ENCODE measurements around the gene FOLR3. TPM values are rescaled to one million over a fixed set of nuclear protein-coding genes. Genes with fewer than 3 reads are reported as not detected.
"Not testable (repeated sequence)": the region's sequence is repeated elsewhere in the genome, so short reads cannot be mapped to it uniquely, and the experiment has no call there.

Gene FOLR3
- total RNA-seq, 1 donor from 2014 or later = not detected

DNA sequence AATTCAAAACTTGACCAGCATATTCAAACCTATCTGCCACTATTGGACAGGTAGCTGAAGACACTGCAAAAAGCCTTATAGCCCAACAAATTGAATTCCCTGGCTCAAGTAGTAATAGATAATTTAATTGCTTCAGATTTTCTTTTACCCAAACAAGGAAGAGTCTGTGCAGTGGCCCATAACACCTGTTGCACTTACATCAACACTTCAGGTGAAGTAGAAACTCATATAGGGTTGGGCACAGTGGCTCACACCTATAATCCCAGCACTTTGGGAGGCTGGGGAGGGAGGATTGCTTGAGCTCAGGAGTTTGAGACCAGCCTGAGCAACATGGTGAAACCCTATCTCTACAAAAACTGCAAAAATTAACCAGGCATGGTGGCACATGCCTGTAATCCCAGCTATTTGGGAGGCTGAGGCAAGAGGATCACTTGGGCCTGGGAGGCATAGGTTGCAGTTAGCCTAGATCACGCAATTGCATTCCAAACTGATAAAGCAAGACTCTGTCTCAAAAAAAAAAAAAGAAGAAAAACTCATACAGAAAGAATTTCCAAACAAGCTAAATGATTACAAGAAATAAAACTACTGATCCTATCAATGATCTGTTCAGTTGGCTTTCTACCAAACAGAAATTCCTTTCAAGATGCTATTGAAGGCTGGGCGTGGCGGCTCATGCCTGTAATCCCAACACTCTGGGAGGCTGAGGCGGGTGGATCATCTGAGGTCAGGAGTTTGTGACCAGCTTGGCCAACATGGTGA lies 9.5 kb downstream of the FOLR3 start:
- no peaks in the 10 kb centered on the region for H3K9me3 ChIP-seq (ENCODE audit: insufficient read depth, low read depth, low read length)
- H3K36me3 ChIP-seq (ENCODE audit: insufficient read depth, low read length) = no peaks in the 10 kb centered on the region
- Mint-ChIP-seq H3K4me3 (ENCODE audit: unreplicated experiment) (no peak overlapping the region), H3K9me3 (ENCODE audit: unreplicated experiment) (no peaks in the 10 kb centered on the region), H3K27ac (ENCODE audit: unreplicated experiment) (no peak overlapping the region), H3K36me3 (ENCODE audit: low read depth, unreplicated experiment) (no peaks in the 10 kb centered on the region), H3K27me3 (ENCODE audit: low read depth, unreplicated experiment) (no peaks in the 10 kb centered on the region), H3K4me1 (ENCODE audit: low read depth, unreplicated experiment) (peaks cover 15% of the 10 kb centered on the region)
- H3K4me3 ChIP-seq (ENCODE audit: insufficient read depth, low read depth, low read length) = no peak overlapping the region
- H3K79me2 ChIP-seq (ENCODE audit: insufficient read depth, low read length) = no peaks in the 10 kb centered on the region
- peak overlapping the region; percentile 28 for H3K9ac ChIP-seq (ENCODE audit: low read length)
- peak overlapping the region; percentile 70 for H3K27ac ChIP-seq (ENCODE audit: low read depth, low read length)
- TF ChIP-seq, protein P1, sequence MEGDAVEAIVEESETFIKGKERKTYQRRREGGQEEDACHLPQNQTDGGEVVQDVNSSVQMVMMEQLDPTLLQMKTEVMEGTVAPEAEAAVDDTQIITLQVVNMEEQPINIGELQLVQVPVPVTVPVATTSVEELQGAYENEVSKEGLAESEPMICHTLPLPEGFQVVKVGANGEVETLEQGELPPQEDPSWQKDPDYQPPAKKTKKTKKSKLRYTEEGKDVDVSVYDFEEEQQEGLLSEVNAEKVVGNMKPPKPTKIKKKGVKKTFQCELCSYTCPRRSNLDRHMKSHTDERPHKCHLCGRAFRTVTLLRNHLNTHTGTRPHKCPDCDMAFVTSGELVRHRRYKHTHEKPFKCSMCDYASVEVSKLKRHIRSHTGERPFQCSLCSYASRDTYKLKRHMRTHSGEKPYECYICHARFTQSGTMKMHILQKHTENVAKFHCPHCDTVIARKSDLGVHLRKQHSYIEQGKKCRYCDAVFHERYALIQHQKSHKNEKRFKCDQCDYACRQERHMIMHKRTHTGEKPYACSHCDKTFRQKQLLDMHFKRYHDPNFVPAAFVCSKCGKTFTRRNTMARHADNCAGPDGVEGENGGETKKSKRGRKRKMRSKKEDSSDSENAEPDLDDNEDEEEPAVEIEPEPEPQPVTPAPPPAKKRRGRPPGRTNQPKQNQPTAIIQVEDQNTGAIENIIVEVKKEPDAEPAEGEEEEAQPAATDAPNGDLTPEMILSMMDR (IDR thresholded peaks at IDR 0.05; ENCODE audit: insufficient read depth, low read depth, low read length) = no peak
- no peak for TF ChIP-seq EZH2 (IDR thresholded peaks at IDR 0.05; ENCODE audit: insufficient read depth, low read length)
- no peak overlapping the region for H3K4me2 ChIP-seq (ENCODE audit: low read length)
- H4K20me1 ChIP-seq (ENCODE audit: insufficient read depth, low read length) = no peaks in the 10 kb centered on the region
- peaks cover 20% of the 10 kb centered on the region for H3K4me1 ChIP-seq (ENCODE audit: insufficient read depth, low read length)
- DNase-seq (ENCODE audit: low read depth) (peak; percentile 84), FAIRE-seq (no peak)
- no peak overlapping the region for H2AFZ ChIP-seq (ENCODE audit: low read depth, low read length)
- H3K27me3 ChIP-seq (ENCODE audit: insufficient read depth, low read length) = no peaks in the 10 kb centered on the region

DNA sequence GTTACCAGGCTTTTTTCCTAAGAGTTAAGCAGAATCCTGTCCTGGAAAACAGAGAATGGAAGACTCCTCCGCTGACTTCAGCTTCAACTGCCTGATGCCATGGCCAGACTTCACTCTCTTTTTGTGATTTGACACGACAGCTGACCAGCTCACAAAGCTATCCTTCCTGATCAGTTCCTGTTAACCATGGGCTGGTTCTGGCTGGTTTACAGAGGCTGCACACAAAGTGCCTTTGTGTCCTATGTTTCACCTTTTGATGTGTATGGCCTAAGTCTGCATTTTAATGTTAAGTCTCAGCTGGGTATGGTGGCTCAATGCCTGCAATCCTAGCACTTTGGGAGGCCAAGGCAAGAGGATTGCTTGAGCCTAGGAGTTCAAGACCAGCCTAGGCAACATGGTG lies 11.1 kb downstream of the FOLR3 start:
- FAIRE-seq (no peak), DNase-seq (ENCODE audit: low read depth) (no peak)
- H3K27ac ChIP-seq (ENCODE audit: low read depth, low read length) = no peak overlapping the region
- no peak overlapping the region for H3K4me3 Mint-ChIP-seq (ENCODE audit: unreplicated experiment)
- no peaks in the 10 kb centered on the region for H3K36me3 Mint-ChIP-seq (ENCODE audit: low read depth, unreplicated experiment)
- H3K36me3 ChIP-seq (ENCODE audit: insufficient read depth, low read length) = no peaks in the 10 kb centered on the region
- TF ChIP-seq, protein P1 (IDR thresholded peaks at IDR 0.05; ENCODE audit: insufficient read depth, low read depth, low read length) = no peak
- no peak for TF ChIP-seq EZH2 (IDR thresholded peaks at IDR 0.05; ENCODE audit: insufficient read depth, low read length)
- no peaks in the 10 kb centered on the region for H3K27me3 ChIP-seq (ENCODE audit: insufficient read depth, low read length)
- no peak overlapping the region for H3K4me2 ChIP-seq (ENCODE audit: low read length)
- H3K79me2 ChIP-seq (ENCODE audit: insufficient read depth, low read length) = no peaks in the 10 kb centered on the region
- H4K20me1 ChIP-seq (ENCODE audit: insufficient read depth, low read length) = no peaks in the 10 kb centered on the region
- no peak overlapping the region for H2AFZ ChIP-seq (ENCODE audit: low read depth, low read length)
- no peak overlapping the region for H3K4me3 ChIP-seq (ENCODE audit: insufficient read depth, low read depth, low read length)
- H3K27me3 Mint-ChIP-seq (ENCODE audit: low read depth, unreplicated experiment) = no peaks in the 10 kb centered on the region
- no peaks in the 10 kb centered on the region for H3K9me3 ChIP-seq (ENCODE audit: insufficient read depth, low read depth, low read length)
- H3K9me3 Mint-ChIP-seq (ENCODE audit: unreplicated experiment) = no peaks in the 10 kb centered on the region
- no peak overlapping the region for H3K27ac Mint-ChIP-seq (ENCODE audit: unreplicated experiment)
- H3K4me1 ChIP-seq (ENCODE audit: insufficient read depth, low read length) = peaks cover 9% of the 10 kb centered on the region
- H3K9ac ChIP-seq (ENCODE audit: low read length) = no peak overlapping the region
- peaks cover 7% of the 10 kb centered on the region for H3K4me1 Mint-ChIP-seq (ENCODE audit: low read depth, unreplicated experiment)

DNA sequence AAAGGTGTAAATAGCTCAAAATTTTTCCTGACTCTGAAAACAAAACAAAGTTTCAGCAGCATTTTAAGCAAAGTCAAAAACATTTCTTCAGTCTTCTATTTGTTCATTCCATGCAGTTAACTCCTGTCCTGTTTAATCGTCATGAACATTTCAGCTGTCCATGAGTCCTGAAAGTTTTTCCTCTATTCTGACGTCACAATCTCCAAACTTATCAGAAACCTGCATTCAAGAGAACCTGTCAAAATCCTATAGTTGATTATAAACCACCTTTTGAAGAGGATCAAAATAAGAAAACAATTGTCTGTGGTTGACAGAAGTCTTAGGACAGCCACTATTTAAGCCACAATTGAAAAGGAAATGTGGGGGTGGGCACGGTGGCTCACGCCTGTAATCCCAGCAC lies 15.4 kb downstream of the FOLR3 start:
- no peaks in the 10 kb centered on the region for H3K4me1 Mint-ChIP-seq (ENCODE audit: low read depth, unreplicated experiment)
- no peak overlapping the region for H3K27ac Mint-ChIP-seq (ENCODE audit: unreplicated experiment)
- no peak overlapping the region for H3K4me3 Mint-ChIP-seq (ENCODE audit: unreplicated experiment)
- Histone ChIP-seq H3K9me3 (ENCODE audit: insufficient read depth, low read depth, low read length) (no peaks in the 10 kb centered on the region), H3K27me3 (ENCODE audit: insufficient read depth, low read length) (no peaks in the 10 kb centered on the region), H3K79me2 (ENCODE audit: insufficient read depth, low read length) (no peaks in the 10 kb centered on the region), H3K9ac (ENCODE audit: low read length) (no peak overlapping the region), H3K27ac (ENCODE audit: low read depth, low read length) (no peak overlapping the region), H2AFZ (ENCODE audit: low read depth, low read length) (no peak overlapping the region), H3K4me1 (ENCODE audit: insufficient read depth, low read length) (no peaks in the 10 kb centered on the region), H3K4me3 (ENCODE audit: insufficient read depth, low read depth, low read length) (no peak overlapping the region), H3K4me2 (ENCODE audit: low read length) (no peak overlapping the region), H4K20me1 (ENCODE audit: insufficient read depth, low read length) (no peaks in the 10 kb centered on the region), H3K36me3 (ENCODE audit: insufficient read depth, low read length) (no peaks in the 10 kb centered on the region)
- TF ChIP-seq, protein P1 (IDR thresholded peaks at IDR 0.05; ENCODE audit: insufficient read depth, low read depth, low read length) = no peak
- no peak for TF ChIP-seq EZH2 (IDR thresholded peaks at IDR 0.05; ENCODE audit: insufficient read depth, low read length)
- H3K36me3 Mint-ChIP-seq (ENCODE audit: low read depth, unreplicated experiment) = no peaks in the 10 kb centered on the region
- H3K27me3 Mint-ChIP-seq (ENCODE audit: low read depth, unreplicated experiment) = peaks cover 4% of the 10 kb centered on the region
- FAIRE-seq (no peak), DNase-seq (ENCODE audit: low read depth) (no peak)
- H3K9me3 Mint-ChIP-seq (ENCODE audit: unreplicated experiment) = no peaks in the 10 kb centered on the region

DNA sequence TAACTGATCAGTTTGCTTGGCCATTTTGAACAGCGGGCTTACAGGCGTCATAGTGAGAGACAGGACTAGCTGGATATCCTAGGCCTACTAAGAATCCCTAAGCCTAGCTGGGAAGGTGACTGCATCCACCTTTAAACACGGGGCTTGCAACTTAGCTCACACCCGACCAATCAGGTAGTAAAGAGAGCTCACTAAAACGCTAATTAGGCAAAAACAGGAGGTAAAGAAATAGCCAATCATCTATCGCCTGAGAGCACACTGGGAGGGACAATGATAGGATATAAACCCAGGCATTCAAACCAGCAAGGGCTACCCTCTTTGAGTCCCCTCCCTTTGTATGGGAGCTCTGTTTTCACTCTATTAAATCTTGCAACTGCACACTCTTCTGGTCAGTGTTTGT lies 18.3 kb downstream of the FOLR3 start:
- not testable (repeated sequence) for H3K4me1 ChIP-seq (ENCODE audit: insufficient read depth, low read length); DNase-seq (ENCODE audit: low read depth); H2AFZ ChIP-seq (ENCODE audit: low read depth, low read length); H3K27ac ChIP-seq (ENCODE audit: low read depth, low read length); H3K27me3 ChIP-seq (ENCODE audit: insufficient read depth, low read length); H3K9me3 ChIP-seq (ENCODE audit: insufficient read depth, low read depth, low read length); H3K4me1 Mint-ChIP-seq (ENCODE audit: low read depth, unreplicated experiment); FAIRE-seq; H3K4me3 ChIP-seq (ENCODE audit: insufficient read depth, low read depth, low read length); H3K9ac ChIP-seq (ENCODE audit: low read length); H3K36me3 ChIP-seq (ENCODE audit: insufficient read depth, low read length); H4K20me1 ChIP-seq (ENCODE audit: insufficient read depth, low read length); H3K27me3 Mint-ChIP-seq (ENCODE audit: low read depth, unreplicated experiment); H3K4me2 ChIP-seq (ENCODE audit: low read length); H3K79me2 ChIP-seq (ENCODE audit: insufficient read depth, low read length); H3K4me3 Mint-ChIP-seq (ENCODE audit: unreplicated experiment); H3K36me3 Mint-ChIP-seq (ENCODE audit: low read depth, unreplicated experiment); H3K27ac Mint-ChIP-seq (ENCODE audit: unreplicated experiment); H3K9me3 Mint-ChIP-seq (ENCODE audit: unreplicated experiment)

Measured in astrocyte (in vitro differentiated cells and primary cell).